22Rv1 (cell line): ENCODE data around the gene CLCA4.

Experiments
- H3K27ac ChIP-seq: fragments of 450-650 bp; 2 replicates; pipeline ENCODE4 v1.5.1; 2017
- CTCF ChIP-seq: fragments of 450-650 bp; IDR thresholded peaks from 2 replicates; pipeline ENCODE4 v1.5.1; 2017; ENCODE audit warnings: mild to moderate bottlenecking
- ZFX ChIP-seq: fragments of 450-650 bp; IDR thresholded peaks from 2 replicates; pipeline ENCODE4 v1.6.1; 2017; ENCODE audit warnings: antibody characterized with exemption, borderline replicate concordance

CLCA4 gene

GRCh38 chr1:86530211-86530845 is 16.6 kb upstream of the CLCA4 start:
- H3K27ac ChIP-seq, result no peak overlapping the region
- TF ChIP-seq CTCF (no peak), ZFX (no peak)

- TF ChIP-seq CTCF (no peak), ZFX (no peak)
- H3K27ac ChIP-seq, result no peak overlapping the region
Observed at GRCh38 chr1:86537928-86538695, 8.8 kb upstream of the CLCA4 start.

GRCh38 chr1:86538775-86539174 is 8.1 kb upstream of the CLCA4 start:
- H3K27ac ChIP-seq, result no peak overlapping the region
- TF ChIP-seq CTCF (no peak), ZFX (no peak)

GRCh38 chr1:86541859-86542258 is 5.0 kb upstream of the CLCA4 start:
- no peak overlapping the region for H3K27ac ChIP-seq
- TF ChIP-seq CTCF (no peak), ZFX (no peak)

GRCh38 chr1:86542631-86543030 is 4.2 kb upstream of the CLCA4 start:
- no peak for TF ChIP-seq CTCF
- no peak for TF ChIP-seq ZFX
- no peak overlapping the region for H3K27ac ChIP-seq

GRCh38 chr1:86548839-86549238 is 2.0 kb downstream of the CLCA4 start:
- H3K27ac ChIP-seq, result no peak overlapping the region
- TF ChIP-seq CTCF (no peak), ZFX (no peak)

GRCh38 chr1:86551305-86551704 is 4.4 kb downstream of the CLCA4 start:
- H3K27ac ChIP-seq, result no peak overlapping the region
- no peak for TF ChIP-seq ZFX
- no peak for TF ChIP-seq CTCF
